Left lung (tissue), 10 donors: Measurements from ENCODE around the gene GULP1. TPM values are rescaled to one million over a fixed set of nuclear protein-coding genes. Genes with fewer than 3 reads are reported as not detected.

Experiments
- ATAC-seq: fragments of 200-7000 bp; cut with Tn5 transposase; one replicate; pipeline ENCODE4 v1.9.1; 2020; ENCODE audit warnings: moderate library complexity
- DNase-seq, 4 donors: peaks; one replicate each; pipeline ENCODE4 v3.0.0-alpha.2; 2013 to 2020
- H3K27ac ChIP-seq, 2 donors: fragments of 200-600 bp; sonication (generic) in 1 of 2; one replicate each; pipeline versions ENCODE4 v1.5.0 to v1.8.0; 2020 to 2021
- H3K27me3 ChIP-seq, 2 donors: fragments of 200-600 bp; sonication (generic) in 1 of 2; one replicate each; pipeline versions ENCODE4 v1.5.0 to v1.8.0; 2020 to 2021
- H3K36me3 ChIP-seq, 2 donors: fragments of 200-600 bp; sonication (generic) in 1 of 2; one replicate each; pipeline versions ENCODE4 v1.5.0 to v1.8.0; 2020 to 2021
- H3K4me1 ChIP-seq, 2 donors: fragments of 200-600 bp; one replicate each; pipeline ENCODE4 v1.8.0; 2021
- H3K4me3 ChIP-seq, 2 donors: fragments of 200-600 bp; sonication (generic) in 1 of 2; one replicate each; pipeline versions ENCODE4 v1.5.0 to v1.8.0; 2020 to 2021; ENCODE audit warnings: mild to moderate bottlenecking in 1 of 2
- H3K9me3 ChIP-seq, 2 donors: fragments of 200-600 bp; sonication (generic) in 1 of 2; one replicate each; pipeline versions ENCODE4 v1.5.0 to v1.8.0; 2020 to 2021
- CTCF ChIP-seq, 2 donors: fragments of 200-600 bp; sonication (generic) in 1 of 2; IDR thresholded peaks; one replicate each; pipeline versions ENCODE4 v1.5.0 to v1.8.0; 2021; ENCODE audit warnings: antibody characterized with exemption in 2 of 2
- intact Hi-C, 2 donors: fragments of 100-400 bp; cut with DNase I; formaldehyde crosslinking; loops; one replicate each; pipeline versions ENCODE4 v1.11.2 to v1.14.2; 2022
- polyA plus RNA-seq, 6 donors: library from polyadenylated mRNA; unstranded; fragments of 120-200 nt; gene quantifications; one replicate each; pipeline ENCODE4 v1.2.1, GENCODE V29; 2013; ENCODE audit not compliant: insufficient read length in 6 of 6
- total RNA-seq, 2 donors: library from RNA; stranded (reverse); fragmentation: NEBNext Ultra II Directional; extraction: Animal tissue kit (Norgen Biotek cat#: 25700); gene quantifications; one replicate each; pipeline ENCODE4 v1.2.1, GENCODE V29; 2021
- donor health status: DM: no; HTN: yes; CAD: no.
- donor health status: DM: no; HTN: no; CAD: no.

Gene GULP1
- total and polyA plus RNA-seq, 8 donors = 27.5 to 120 (median 85.4) TPM

- DNase-seq (no peak), ATAC-seq (no peak)
- intact Hi-C loops = no loop called here
- TF ChIP-seq CTCF (IDR thresholded peaks at IDR 0.05) = no peak
- Histone ChIP-seq H3K36me3 (no peaks in the 10 kb centered on the region), H3K4me3 (no peak overlapping the region), H3K27ac (no peak overlapping the region), H3K9me3 (peaks cover 0 to 8% of the 10 kb centered on the region in 2 donors), H3K4me1 (peaks cover 0 to 5% of the 10 kb centered on the region in 2 donors), H3K27me3 (no peaks in the 10 kb centered on the region)
Measured at GRCh38 chr2:188319838-188320237, 28.2 kb downstream of the GULP1 start.

GRCh38 chr2:188320861-188321260, 29.2 kb downstream of the GULP1 start:
- H3K27ac ChIP-seq = no peak overlapping the region
- no peak for ATAC-seq
- TF ChIP-seq CTCF (IDR thresholded peaks at IDR 0.05) = no peak
- H3K27me3 ChIP-seq = no peaks in the 10 kb centered on the region
- H3K36me3 ChIP-seq = no peaks in the 10 kb centered on the region
- H3K4me1 ChIP-seq = peaks cover 0 to 5% of the 10 kb centered on the region in 2 donors
- intact Hi-C loops = no loop called here
- no peak overlapping the region for H3K4me3 ChIP-seq
- DNase-seq = no peak
- H3K9me3 ChIP-seq = peaks cover 0 to 6% of the 10 kb centered on the region in 2 donors

- ATAC-seq = peak; percentile 66
- no peak for TF ChIP-seq CTCF (IDR thresholded peaks at IDR 0.05)
- Histone ChIP-seq H3K27me3 (no peaks in the 10 kb centered on the region), H3K36me3 (no peaks in the 10 kb centered on the region), H3K9me3 (no peaks in the 10 kb centered on the region), H3K4me1 (peaks cover 0 to 5% of the 10 kb centered on the region in 2 donors), H3K27ac (no peak overlapping the region), H3K4me3 (no peak overlapping the region)
- intact Hi-C loops = no loop called here
- no peak for DNase-seq
Measured at GRCh38 chr2:188322569-188323551, 31.2 kb downstream of the GULP1 start.

- DNase-seq (no peak), ATAC-seq (no peak)
- no peak overlapping the region for H3K4me3 ChIP-seq
- no peaks in the 10 kb centered on the region for H3K9me3 ChIP-seq
- peaks cover 0 to 5% of the 10 kb centered on the region in 2 donors for H3K4me1 ChIP-seq
- no peaks in the 10 kb centered on the region for H3K27me3 ChIP-seq
- TF ChIP-seq CTCF (IDR thresholded peaks at IDR 0.05) = no peak
- no peaks in the 10 kb centered on the region for H3K36me3 ChIP-seq
- intact Hi-C loops = no loop called here
- H3K27ac ChIP-seq = no peak overlapping the region
Measured at GRCh38 chr2:188324067-188324466, 32.4 kb downstream of the GULP1 start.

- TF ChIP-seq CTCF (IDR thresholded peaks at IDR 0.05) = no peak
- Histone ChIP-seq H3K9me3 (no peaks in the 10 kb centered on the region), H3K4me3 (no peak overlapping the region), H3K27me3 (no peaks in the 10 kb centered on the region), H3K27ac (no peak overlapping the region), H3K36me3 (no peaks in the 10 kb centered on the region), H3K4me1 (peaks cover 0 to 5% of the 10 kb centered on the region in 2 donors)
- no peak for DNase-seq
- intact Hi-C loops = no loop called here
- no peak for ATAC-seq
Measured at GRCh38 chr2:188326290-188326668, 34.6 kb downstream of the GULP1 start.
